GM21825 (cell line): ENCODE results near the gene WDR93.

ENCODE experiments used
- ATAC-seq: cut with Tn5 transposase; IDR thresholded peaks from one replicate; pipeline ENCODE4 v1.9.1; 2021; ENCODE audit warnings: mild to moderate bottlenecking, moderate library complexity; ENCODE audit not compliant: unreplicated experiment

WDR93 gene

GRCh38 chr15:89662893-89663626 is 27.6 kb upstream of the WDR93 start:
- ATAC-seq: no peak

GRCh38 chr15:89664441-89665350 is 25.9 kb upstream of the WDR93 start:
- no peak for ATAC-seq

- no peak for ATAC-seq
These were observed 25.0 kb upstream of the WDR93 start for GRCh38 chr15:89665449-89666181.

- no peak for ATAC-seq
These were observed 24.3 kb upstream of the WDR93 start for GRCh38 chr15:89666184-89666857.

- ATAC-seq: no peak
These were observed 23.5 kb upstream of the WDR93 start for GRCh38 chr15:89666858-89667705.

GRCh38 chr15:89667706-89667960 is 23.0 kb upstream of the WDR93 start:
- no peak for ATAC-seq

- no peak for ATAC-seq
These were observed 22.4 kb upstream of the WDR93 start for GRCh38 chr15:89668171-89668570.

- no peak for ATAC-seq
These were observed 21.2 kb upstream of the WDR93 start for GRCh38 chr15:89669309-89669865.

- ATAC-seq: no peak
These were observed 20.7 kb upstream of the WDR93 start for GRCh38 chr15:89669941-89670340.

- ATAC-seq: no peak
These were observed 19.5 kb upstream of the WDR93 start for GRCh38 chr15:89670971-89671560.

- no peak for ATAC-seq
These were observed 18.9 kb upstream of the WDR93 start for GRCh38 chr15:89671687-89672086.

- no peak for ATAC-seq
These were observed 18.1 kb upstream of the WDR93 start for GRCh38 chr15:89672221-89673164.

GRCh38 chr15:89673165-89673512 is 17.5 kb upstream of the WDR93 start:
- no peak for ATAC-seq

- no peak for ATAC-seq
These were observed 16.1 kb upstream of the WDR93 start for GRCh38 chr15:89674526-89674925.

GRCh38 chr15:89675606-89676005 is 15.0 kb upstream of the WDR93 start:
- no peak for ATAC-seq

- no peak for ATAC-seq
These were observed 13.2 kb upstream of the WDR93 start for GRCh38 chr15:89677381-89677780.

GRCh38 chr15:89679212-89679611 is 11.4 kb upstream of the WDR93 start, which contains the start of gene PLIN1:
PLIN1 (minus strand) TSS chr15:89679367; CDS start chr15:89677489, 1,878 bp downstream.
- ATAC-seq: no peak

GRCh38 chr15:89680282-89680873 is 10.2 kb upstream of the WDR93 start:
- no peak for ATAC-seq
